Measurements from ENCODE around the gene CERCAM.

CERCAM gene

GRCh38 chr9:128456613-128457061 is 36.0 kb downstream of the CERCAM start:
- peak; percentile 66 for DNase-seq (ENCODE audit: low read depth)

GRCh38 chr9:128457207-128457606 is 36.5 kb downstream of the CERCAM start:
- no peak for DNase-seq (ENCODE audit: low read depth)

GRCh38 chr9:128459011-128459410 is 38.4 kb downstream of the CERCAM start:
- no peak for DNase-seq (ENCODE audit: low read depth)

GRCh38 chr9:128469070-128469469 is 48.4 kb downstream of the CERCAM start:
- DNase-seq (ENCODE audit: low read depth): no peak

- DNase-seq (ENCODE audit: low read depth): peak; percentile 83
These were observed 49.9 kb downstream of the CERCAM start for GRCh38 chr9:128470560-128470959.

- DNase-seq (ENCODE audit: low read depth): no peak
These were observed 52.4 kb downstream of the CERCAM start for GRCh38 chr9:128473104-128473503.

- no peak for DNase-seq (ENCODE audit: low read depth)
These were observed 55.2 kb downstream of the CERCAM start for GRCh38 chr9:128475867-128476266.

- no peak for DNase-seq (ENCODE audit: low read depth)
These were observed 58.6 kb downstream of the CERCAM start for GRCh38 chr9:128479262-128479661.

GRCh38 chr9:128481561-128481960 is 60.9 kb downstream of the CERCAM start:
- no peak for DNase-seq (ENCODE audit: low read depth)

- no peak for DNase-seq (ENCODE audit: low read depth)
These were observed 61.5 kb downstream of the CERCAM start for GRCh38 chr9:128482186-128482585.

- no peak for DNase-seq (ENCODE audit: low read depth)
These were observed 64.2 kb downstream of the CERCAM start for GRCh38 chr9:128484686-128485413.

GRCh38 chr9:128485414-128485855 is 64.8 kb downstream of the CERCAM start:
- no peak for DNase-seq (ENCODE audit: low read depth)

- no peak for DNase-seq (ENCODE audit: low read depth)
These were observed 65.5 kb downstream of the CERCAM start for GRCh38 chr9:128486201-128486600.
